NCI-H1694 (cell line): Measurements from ENCODE around the gene NUDT16L1.

Experiments
- DNase-seq: peaks from one replicate; lab custom pipeline; 2025; lab: John Stamatoyannopoulos, UW

The NUDT16L1 gene

GRCh38 chr16:4694642-4695451 is 1.5 kb downstream of the NUDT16L1 start:
- DNase-seq = no peak

- DNase-seq = no peak
Measured at GRCh38 chr16:4695473-4696171, 2.3 kb downstream of the NUDT16L1 start.

- no peak for DNase-seq
Measured at GRCh38 chr16:4696172-4696904, 3.0 kb downstream of the NUDT16L1 start.

- DNase-seq = no peak
Measured at GRCh38 chr16:4696905-4697847, 3.8 kb downstream of the NUDT16L1 start.

GRCh38 chr16:4697848-4698291 is 4.5 kb downstream of the NUDT16L1 start:
- DNase-seq = no peak

GRCh38 chr16:4698321-4699045 is 5.1 kb downstream of the NUDT16L1 start:
- DNase-seq = no peak

GRCh38 chr16:4699046-4699556 is 5.7 kb downstream of the NUDT16L1 start:
- no peak for DNase-seq

- DNase-seq = no peak
Measured at GRCh38 chr16:4700380-4700996, 7.1 kb downstream of the NUDT16L1 start.

- no peak for DNase-seq
Measured at GRCh38 chr16:4700997-4701743, 7.8 kb downstream of the NUDT16L1 start.

- no peak for DNase-seq
Measured at GRCh38 chr16:4701791-4702465, 8.6 kb downstream of the NUDT16L1 start.

GRCh38 chr16:4702466-4702808 is 9.1 kb downstream of the NUDT16L1 start:
- no peak for DNase-seq

GRCh38 chr16:4703906-4704305 is 10.5 kb downstream of the NUDT16L1 start:
- no peak for DNase-seq

- DNase-seq = no peak
Measured at GRCh38 chr16:4704491-4704890, 11.1 kb downstream of the NUDT16L1 start.

GRCh38 chr16:4704913-4705312 is 11.6 kb downstream of the NUDT16L1 start:
- no peak for DNase-seq

GRCh38 chr16:4706871-4707270 is 13.5 kb downstream of the NUDT16L1 start:
- DNase-seq = no peak

GRCh38 chr16:4709481-4709880 is 16.1 kb downstream of the NUDT16L1 start:
- no peak for DNase-seq

- no peak for DNase-seq
Measured at GRCh38 chr16:4713663-4714501, 20.5 kb downstream of the NUDT16L1 start.

- no peak for DNase-seq
Measured at GRCh38 chr16:4714996-4715395, 21.6 kb downstream of the NUDT16L1 start.
